ENCODE data around the gene KMT2E. TPM values are rescaled to one million over a fixed set of nuclear protein-coding genes. Genes with fewer than 3 reads are reported as not detected.

KMT2E gene
- total RNA-seq, 2 donors from 2014 or later, result 105 to 122 TPM

GRCh38 chr7:105012503-105013220 is 1.3 kb upstream of the KMT2E start:
- Mint-ChIP-seq H3K36me3 (peaks cover 54 to 90% of the 10 kb centered on the region in 2 donors), H3K9me3 (no peaks in the 10 kb centered on the region), H3K27ac (peak overlapping the region; percentile 100)
- DNase-seq (ENCODE audit: low spot score in 2 of 2) (peak; percentile 99 to 100), ATAC-seq (peak; percentile 76)

DNA sequence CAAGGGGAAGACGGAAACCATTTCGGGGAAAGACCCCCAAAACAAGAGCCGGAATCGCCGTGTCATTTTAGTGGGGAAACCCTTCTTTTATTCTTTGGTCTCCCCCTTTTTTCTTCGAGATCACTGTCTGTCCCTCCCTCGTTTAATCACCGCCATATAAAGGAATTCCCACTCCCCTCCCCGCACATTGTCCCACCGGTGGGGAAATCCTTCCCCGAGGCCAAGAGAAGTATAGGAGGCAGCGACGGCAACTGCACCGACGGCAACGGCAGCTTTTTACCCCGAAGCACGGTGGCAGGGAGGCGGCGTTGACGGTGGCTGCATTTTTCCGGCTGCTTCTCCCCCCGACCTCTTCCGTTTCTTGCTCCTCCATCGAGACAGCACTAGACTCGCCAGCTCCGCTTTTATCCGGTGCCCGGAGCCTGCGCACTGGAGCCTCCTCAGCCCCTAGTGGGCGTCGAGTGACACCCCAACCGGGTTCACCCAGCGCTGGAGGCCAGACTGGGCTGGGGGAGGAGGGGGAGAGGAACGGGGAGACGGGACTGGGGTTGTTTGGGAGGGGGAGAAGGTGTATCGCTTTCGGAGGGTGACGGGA is 687 bp upstream of the KMT2E start:
- ATAC-seq (peak; percentile 52 to 62), DNase-seq (ENCODE audit: low spot score in 2 of 2) (peak; percentile 93)
- Mint-ChIP-seq H3K27ac (peak overlapping the region; percentile 100), H3K9me3 (no peaks in the 10 kb centered on the region), H3K36me3 (peaks cover 53 to 90% of the 10 kb centered on the region in 2 donors)

DNA sequence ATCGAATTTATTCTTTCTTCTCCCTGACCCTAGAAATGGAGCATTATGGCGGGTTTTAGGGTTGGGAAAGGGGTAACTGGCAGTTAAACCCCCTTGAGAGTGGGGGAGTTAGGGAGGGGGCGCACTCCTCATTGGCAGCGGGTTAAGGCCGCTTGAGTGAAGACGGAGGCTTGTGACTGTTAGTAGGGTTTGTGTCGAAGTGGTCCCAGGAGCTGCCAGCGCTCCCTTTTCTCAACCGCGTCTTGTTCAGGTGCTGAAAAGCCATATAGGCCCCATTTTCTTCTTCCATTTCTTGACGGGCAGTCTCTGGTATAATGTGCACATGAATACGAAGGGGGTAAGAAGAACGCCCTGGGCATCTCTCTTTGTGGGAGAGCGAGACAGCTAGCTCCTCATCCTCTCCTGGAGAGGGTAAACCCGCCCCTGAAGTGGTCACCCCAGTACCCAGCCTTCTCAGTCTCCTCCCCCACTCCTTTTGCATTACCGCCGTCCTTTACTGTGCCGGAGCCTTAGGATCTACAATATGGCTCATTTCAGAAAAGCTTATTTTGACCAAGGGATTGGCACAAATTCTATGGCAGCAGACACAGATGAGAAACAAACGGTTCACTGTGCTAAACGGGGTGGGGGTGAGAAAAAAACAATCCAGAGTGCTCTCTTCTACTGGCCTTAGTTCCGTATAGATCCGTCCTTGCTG is 836 bp downstream of the KMT2E start:
- Mint-ChIP-seq H3K27ac (peak overlapping the region; percentile 100), H3K36me3 (peaks cover 50 to 74% of the 10 kb centered on the region in 2 donors)
- peak in 1 of 2 donors; percentile 11 for ATAC-seq

DNA sequence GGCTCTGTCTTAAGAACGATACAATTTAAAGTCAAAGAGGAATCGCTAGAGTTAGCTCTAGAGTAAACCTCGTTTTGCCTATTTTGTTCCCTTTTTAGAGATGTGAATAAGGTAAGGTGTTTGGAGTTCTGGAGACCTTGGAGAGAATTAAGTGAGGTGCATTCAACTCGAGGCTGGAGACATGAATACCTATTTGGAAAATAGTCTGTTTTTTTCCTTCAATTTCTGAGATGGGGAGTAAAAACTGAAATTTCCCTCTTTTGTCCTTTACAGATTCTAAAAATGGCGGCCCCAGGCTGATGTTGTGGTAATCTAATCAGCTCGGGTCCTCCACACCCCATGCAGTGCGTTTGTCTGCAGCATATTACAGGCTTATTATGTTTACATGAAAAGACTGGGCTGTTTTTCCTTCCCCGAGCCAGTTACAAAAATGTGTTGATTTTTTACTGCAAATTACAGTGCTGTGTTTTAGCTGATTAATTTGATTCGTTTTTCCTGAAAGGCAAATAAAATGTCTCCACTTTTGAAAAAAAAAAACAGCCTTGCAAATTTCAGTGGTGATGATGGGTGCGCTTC is 1.5 kb downstream of the KMT2E start:
- Mint-ChIP-seq H3K9me3 (no peaks in the 10 kb centered on the region), H3K27ac (peak overlapping the region; percentile 100), H3K36me3 (peaks cover 44 to 72% of the 10 kb centered on the region in 2 donors)
- no peak for ATAC-seq
- DNase-seq (ENCODE audit: low spot score in 2 of 2), result no peak

More for the DNA sequence above, 836 bp downstream of the KMT2E start:
- no peaks in the 10 kb centered on the region for H3K9me3 Mint-ChIP-seq
- peak; percentile 56 to 67 for DNase-seq (ENCODE audit: low spot score in 2 of 2)

DNA sequence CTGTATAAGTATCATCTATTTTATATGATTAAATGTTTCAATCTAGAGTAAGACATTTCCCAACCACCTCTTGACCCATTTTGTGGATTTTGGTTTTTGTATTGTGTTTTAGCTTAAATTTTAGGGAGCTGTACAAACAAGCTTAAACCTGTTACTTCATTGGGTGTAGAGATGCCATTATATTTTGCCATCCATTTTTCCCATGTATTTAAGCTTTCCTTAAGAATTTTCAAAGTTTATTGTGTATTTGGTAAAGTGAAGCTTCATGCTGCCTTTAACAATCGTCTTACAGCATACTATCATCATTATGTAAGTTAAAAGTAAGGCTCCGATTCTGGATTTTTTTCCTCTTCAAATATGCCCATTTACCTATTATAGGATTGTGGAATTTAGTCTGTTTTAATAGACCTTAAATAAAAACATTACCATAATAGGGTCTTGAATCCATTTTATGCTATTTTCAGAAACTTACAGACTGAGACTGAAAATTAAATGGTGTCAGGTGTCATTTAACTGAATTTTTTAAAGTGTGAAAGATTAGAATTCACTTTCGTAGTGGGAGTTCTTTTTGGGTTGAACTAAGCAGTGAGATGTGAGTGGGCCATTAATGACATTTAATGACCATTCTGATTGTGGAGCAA is 2.2 kb downstream of the KMT2E start:
- no peak for ATAC-seq
- Mint-ChIP-seq H3K27ac (peak overlapping the region; percentile 100), H3K36me3 (peaks cover 37 to 71% of the 10 kb centered on the region in 2 donors), H3K9me3 (no peaks in the 10 kb centered on the region)
- DNase-seq (ENCODE audit: low spot score in 2 of 2), result no peak

DNA sequence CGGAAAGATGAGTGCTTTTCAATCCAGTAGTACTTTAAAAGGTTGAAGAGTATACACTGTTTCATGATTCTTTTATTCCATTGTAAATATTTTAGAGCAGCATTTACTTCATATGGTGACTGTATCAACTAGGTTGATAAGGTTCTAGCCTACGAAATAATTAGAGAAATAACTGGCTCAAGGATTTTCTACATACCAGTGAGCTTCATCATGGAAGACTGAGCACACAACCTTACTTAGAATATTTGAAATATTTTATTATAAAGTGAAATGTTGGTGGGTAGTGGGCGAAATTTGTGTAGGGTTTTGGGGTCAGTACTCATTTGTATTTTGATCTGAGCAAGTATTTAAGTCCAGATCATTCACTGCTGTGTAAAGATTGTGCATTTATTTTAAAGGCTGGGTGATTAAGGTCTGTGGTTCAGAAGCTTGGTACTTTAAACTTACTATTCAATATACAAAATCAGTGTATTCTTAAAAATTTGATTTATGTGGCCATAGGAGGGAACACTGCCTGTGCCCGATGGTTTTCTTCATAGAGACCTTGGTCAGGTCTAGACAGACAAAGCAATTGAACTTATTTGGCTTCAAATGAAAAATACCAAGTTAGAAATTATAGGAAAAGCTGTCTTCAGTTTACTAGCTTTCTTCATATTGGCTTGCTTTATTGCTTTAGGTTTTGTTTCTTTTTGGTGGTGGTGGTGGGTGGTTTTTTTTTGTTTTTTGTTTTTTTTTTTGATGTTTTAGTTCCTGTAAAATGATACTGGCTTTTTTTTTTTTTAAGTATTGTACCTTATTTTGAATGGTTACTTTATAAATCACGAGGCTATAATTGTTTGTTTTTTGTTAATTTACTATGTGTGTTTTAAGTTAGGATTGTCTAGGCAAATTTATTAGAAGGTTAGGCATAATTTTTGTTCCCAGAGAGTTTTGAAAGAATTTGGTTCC is 3.0 kb downstream of the KMT2E start:
- no peak for DNase-seq (ENCODE audit: low spot score in 2 of 2)
- Mint-ChIP-seq H3K36me3 (peaks cover 34 to 63% of the 10 kb centered on the region in 2 donors), H3K9me3 (no peaks in the 10 kb centered on the region), H3K27ac (peak overlapping the region; percentile 100)
- no peak for ATAC-seq

DNA sequence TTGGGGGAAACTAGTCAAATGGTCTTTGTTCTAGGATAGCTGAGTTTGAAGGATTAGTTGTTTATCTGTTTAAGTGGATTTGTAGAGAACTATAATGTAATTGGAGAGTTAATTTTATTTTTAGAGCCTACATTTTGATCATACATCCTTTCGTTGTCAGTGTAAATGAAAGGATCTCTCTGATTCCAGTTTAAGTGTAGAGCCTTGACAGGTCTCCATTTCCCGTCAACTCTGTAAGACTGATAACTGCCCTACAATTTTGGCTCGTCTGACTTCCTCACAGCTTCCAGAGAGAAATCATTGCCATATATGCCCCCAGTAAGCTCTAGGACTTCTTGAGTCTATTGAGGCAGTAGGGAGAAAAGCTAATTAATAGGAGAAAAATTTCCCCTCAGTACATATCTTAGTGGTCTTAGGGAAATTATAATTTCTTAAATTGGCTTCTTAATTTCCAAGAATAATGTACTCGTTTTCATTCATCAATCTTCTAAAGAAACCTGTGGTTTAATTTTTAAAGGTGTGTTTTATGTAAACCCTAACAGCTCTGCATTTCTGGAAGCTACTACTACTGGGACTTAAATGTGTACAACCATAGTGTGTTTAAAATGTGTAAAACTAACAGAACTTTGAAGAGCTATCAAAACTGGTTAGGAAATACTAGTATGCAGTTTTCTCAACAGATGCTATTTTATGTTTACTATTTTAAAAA is 3.8 kb downstream of the KMT2E start:
- Mint-ChIP-seq H3K9me3 (no peaks in the 10 kb centered on the region), H3K36me3 (peaks cover 34 to 60% of the 10 kb centered on the region in 2 donors), H3K27ac (peak overlapping the region; percentile 100)
- ATAC-seq, result no peak
- DNase-seq (ENCODE audit: low spot score in 2 of 2), result no peak

- no peak overlapping the region for H3K27ac Mint-ChIP-seq
- peaks cover 31 to 45% of the 10 kb centered on the region in 2 donors for H3K36me3 Mint-ChIP-seq
- DNase-seq (ENCODE audit: low spot score in 2 of 2) (no peak), ATAC-seq (no peak)
- H3K9me3 Mint-ChIP-seq, result no peaks in the 10 kb centered on the region
These were observed 5.3 kb downstream of the KMT2E start for GRCh38 chr7:105019269-105019668.

DNA sequence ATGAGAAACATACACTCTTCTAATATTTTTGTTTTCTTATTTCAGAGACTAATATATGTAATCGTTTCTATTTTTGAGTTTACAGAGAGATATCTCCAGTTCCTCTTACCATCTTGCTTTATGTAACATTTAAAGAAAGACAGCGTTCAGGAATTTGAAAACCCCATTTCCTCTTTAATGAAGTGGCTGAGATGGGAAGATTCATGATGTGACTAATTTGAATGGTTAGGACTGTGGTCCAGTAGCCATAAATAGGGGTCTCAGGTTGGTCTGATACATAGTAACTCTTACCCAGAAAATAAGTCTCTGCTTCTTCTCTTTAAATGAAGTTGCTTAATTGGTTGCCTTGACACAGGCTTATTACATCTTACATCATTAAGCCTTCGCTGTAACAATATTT is 6.9 kb downstream of the KMT2E start:
- Mint-ChIP-seq H3K36me3 (peaks cover 17 to 29% of the 10 kb centered on the region in 2 donors), H3K27ac (peak overlapping the region in 1 of 2 donors; percentile 74)

GRCh38 chr7:105021352-105021751 is 7.3 kb downstream of the KMT2E start:
- peaks cover 13 to 24% of the 10 kb centered on the region in 2 donors for H3K36me3 Mint-ChIP-seq
- DNase-seq (ENCODE audit: low spot score in 2 of 2) (no peak), ATAC-seq (no peak)
- H3K27ac Mint-ChIP-seq, result peak overlapping the region in 1 of 2 donors; percentile 74
- H3K9me3 Mint-ChIP-seq, result no peaks in the 10 kb centered on the region

More for the DNA sequence above, 6.9 kb downstream of the KMT2E start:
- no peaks in the 10 kb centered on the region for H3K9me3 Mint-ChIP-seq
- ATAC-seq, result no peak
- DNase-seq (ENCODE audit: low spot score in 2 of 2), result no peak

DNA sequence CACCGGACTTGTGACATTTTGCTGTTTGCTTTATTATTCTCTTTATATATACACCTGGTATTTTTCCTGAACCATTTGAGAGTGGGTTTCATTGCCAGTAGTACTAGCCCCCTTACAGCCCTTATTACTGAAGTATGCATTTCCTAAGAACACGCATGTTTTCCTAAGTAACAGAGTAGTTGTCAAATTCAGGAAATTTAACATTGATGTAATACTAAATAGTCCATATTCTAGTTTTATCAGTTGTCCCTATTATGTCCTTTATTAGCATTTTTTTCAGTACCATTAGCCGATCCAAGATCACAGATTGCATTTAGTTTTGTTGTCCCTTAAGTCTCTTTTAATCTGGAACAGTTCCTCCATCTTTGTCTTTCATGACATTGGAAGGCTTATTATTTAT is 8.0 kb downstream of the KMT2E start:
- DNase-seq (ENCODE audit: low spot score in 2 of 2) (no peak), ATAC-seq (no peak)
- Mint-ChIP-seq H3K36me3 (peaks cover 8 to 18% of the 10 kb centered on the region in 2 donors), H3K27ac (peak overlapping the region in 1 of 2 donors; percentile 46), H3K9me3 (no peaks in the 10 kb centered on the region)

- H3K9me3 Mint-ChIP-seq, result no peaks in the 10 kb centered on the region
- DNase-seq (ENCODE audit: low spot score in 2 of 2) (no peak), ATAC-seq (no peak)
- peak overlapping the region in 1 of 2 donors; percentile 46 for H3K27ac Mint-ChIP-seq
- peaks cover 3 to 13% of the 10 kb centered on the region in 2 donors for H3K36me3 Mint-ChIP-seq
These were observed 8.5 kb downstream of the KMT2E start for GRCh38 chr7:105022458-105022857.

GRCh38 chr7:105024734-105025133 is 10.7 kb downstream of the KMT2E start:
- DNase-seq (ENCODE audit: low spot score in 2 of 2) (no peak), ATAC-seq (peak in 1 of 2 donors; percentile 22)
- H3K9me3 Mint-ChIP-seq, result peaks cover 0 to 6% of the 10 kb centered on the region in 2 donors
- H3K36me3 Mint-ChIP-seq, result peaks cover 0 to 17% of the 10 kb centered on the region in 2 donors
- H3K27ac Mint-ChIP-seq, result peak overlapping the region; percentile 29 to 30

- Mint-ChIP-seq H3K27ac (no peak overlapping the region), H3K36me3 (peaks cover 0 to 13% of the 10 kb centered on the region in 2 donors), H3K9me3 (peaks cover 0 to 6% of the 10 kb centered on the region in 2 donors)
- no peak for DNase-seq (ENCODE audit: low spot score in 2 of 2)
- no peak for ATAC-seq
These were observed 12.7 kb downstream of the KMT2E start for GRCh38 chr7:105026750-105027149.
